Breast epithelium (tissue), 4 donors: Measurements from ENCODE around the gene TACO1. TPM values are rescaled to one million over a fixed set of nuclear protein-coding genes. Genes with fewer than 3 reads are reported as not detected.

Source experiments
- DNase-seq, 2 donors: peaks; one replicate each; pipeline ENCODE4 v3.0.0-alpha.2; 2019; ENCODE audit warnings: low spot score in 2 of 2
- H3K27ac ChIP-seq, 2 donors: fragments of 200-600 bp; sonication (generic) in 1 of 2; one replicate each; pipeline ENCODE4 v1.5.1; 2016 to 2019; ENCODE audit warnings: mild to moderate bottlenecking in 1 of 2
- H3K27me3 ChIP-seq, 2 donors: fragments of 200-600 bp; sonication (generic) in 1 of 2; one replicate each; pipeline versions ENCODE4 v1.5.1 to v1.6.0; 2017 to 2019; ENCODE audit warnings: control low read depth in 1 of 2, mild to moderate bottlenecking in 1 of 2
- H3K36me3 ChIP-seq: fragments of 200-600 bp; one replicate; pipeline ENCODE4 v1.5.1; 2019
- H3K4me1 ChIP-seq, 2 donors: fragments of 200-600 bp; sonication (generic); one replicate each; pipeline ENCODE4 v1.5.1; 2016 to 2019; ENCODE audit warnings: control low read depth in 1 of 2
- H3K4me3 ChIP-seq, 3 donors: fragments of 200-600 bp; sonication (generic); 1 replicate in 2 of 3; 2 replicates in 1 of 3; pipeline ENCODE4 v1.5.1; 2016 to 2019; ENCODE audit warnings: mild to moderate bottlenecking in 3 of 3, moderate library complexity in 2 of 3
- H3K9me3 ChIP-seq, 2 donors: fragments of 200-600 bp; sonication (generic) in 1 of 2; one replicate each; pipeline ENCODE4 v1.5.1; 2016 to 2019; ENCODE audit warnings: control low read depth in 1 of 2
- CTCF ChIP-seq, 3 donors: fragments of 450-650 bp; IDR thresholded peaks; one replicate each; pipeline ENCODE4 v1.5.1; 2016 to 2017; ENCODE audit warnings: antibody characterized with exemption in 3 of 3, mild to moderate bottlenecking in 3 of 3, moderate library complexity in 3 of 3
- POLR2A ChIP-seq: fragments of 450-650 bp; IDR thresholded peaks from one replicate; pipeline ENCODE4 v1.6.1; 2016; ENCODE audit warnings: antibody characterized with exemption, mild to moderate bottlenecking, moderate library complexity
- POLR2AphosphoS5 ChIP-seq, 3 donors: sonication (generic); formaldehyde crosslinking; IDR thresholded peaks; one replicate each; pipeline ENCODE4 v1.6.1; 2017; ENCODE audit warnings: antibody characterized with exemption in 3 of 3
- intact Hi-C: fragments of 100-400 bp; cut with DNase I; formaldehyde crosslinking; loops from one replicate; pipeline ENCODE4 v1.15.1; 2023; ENCODE audit warnings: low total_unique reads
- total RNA-seq, 3 donors: library from RNA; depleted of rRNA; stranded (reverse); fragments of >200 nt; gene quantifications; one replicate each; pipeline ENCODE4 v1.1.0, GENCODE V29; 2016

The TACO1 gene
- total RNA-seq, 3 donors from 2014 or later: 11.0 to 12.4 (median 11.1) TPM

DNA sequence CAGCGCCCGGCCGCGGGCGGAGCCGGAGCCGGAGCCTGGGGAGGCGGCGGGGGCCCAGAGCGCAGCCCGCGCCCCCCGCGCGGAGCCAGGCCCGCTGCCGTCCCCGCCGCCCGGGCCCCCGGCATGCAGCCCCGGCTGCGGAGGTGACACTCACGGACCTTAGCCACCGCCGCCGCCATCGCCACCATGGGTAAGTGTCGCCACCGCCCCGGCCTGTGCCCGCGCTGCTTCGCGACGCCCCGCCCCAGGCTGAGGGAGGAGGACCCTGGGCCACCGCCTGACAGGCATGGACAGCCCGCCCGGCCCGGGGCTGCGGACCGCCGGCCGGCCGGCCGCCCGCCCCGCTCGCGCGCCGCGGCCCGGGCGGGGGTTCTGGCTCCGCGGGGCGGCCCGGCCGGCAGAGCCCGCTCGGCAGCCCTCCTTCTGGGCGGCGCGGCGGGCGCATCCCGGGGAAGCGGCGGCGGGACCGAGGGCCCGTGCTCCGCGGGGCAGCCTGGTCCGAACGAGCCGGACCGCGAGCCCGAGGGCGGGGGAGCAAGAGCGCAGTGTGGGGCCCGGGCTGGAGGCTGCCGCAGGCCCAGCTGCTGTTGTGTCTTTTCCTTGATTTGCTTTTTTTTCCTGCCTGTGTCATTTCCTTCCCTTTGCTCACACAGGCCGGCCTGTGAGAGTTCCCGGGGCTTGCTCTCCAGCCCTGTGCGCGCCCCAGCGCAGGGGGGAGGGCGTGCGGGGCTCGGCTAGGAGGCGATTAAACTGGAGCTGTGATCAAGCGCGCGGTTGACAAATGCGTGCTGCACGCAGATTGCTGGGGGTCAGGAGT lies 22.1 kb downstream of the TACO1 start:
- Histone ChIP-seq H3K27ac (peak overlapping the region; percentile 86 to 97), H3K9me3 (no peaks in the 10 kb centered on the region), H3K36me3 (no peaks in the 10 kb centered on the region), H3K4me3 (peak overlapping the region; percentile 76 to 82 (median 81)), H3K27me3 (no peaks in the 10 kb centered on the region), H3K4me1 (peaks cover 0 to 21% of the 10 kb centered on the region in 2 donors)
- no peak for TF ChIP-seq CTCF (IDR thresholded peaks at IDR 0.05)
- peak in 1 of 3 donors; percentile 16 for TF ChIP-seq POLR2AphosphoS5 (IDR thresholded peaks at IDR 0.05)
- intact Hi-C loops: no loop called here
- peak; percentile 52 to 71 for DNase-seq

- TF ChIP-seq CTCF (IDR thresholded peaks at IDR 0.05): no peak
- intact Hi-C loops: no loop called here
- Histone ChIP-seq H3K36me3 (no peaks in the 10 kb centered on the region), H3K9me3 (no peaks in the 10 kb centered on the region), H3K4me3 (peak overlapping the region; percentile 76 to 82 (median 81)), H3K4me1 (peaks cover 0 to 21% of the 10 kb centered on the region in 2 donors), H3K27me3 (no peaks in the 10 kb centered on the region), H3K27ac (no peak overlapping the region)
- DNase-seq: no peak
Measured at GRCh38 chr17:63623786-63624530, 23.3 kb downstream of the TACO1 start.

DNA sequence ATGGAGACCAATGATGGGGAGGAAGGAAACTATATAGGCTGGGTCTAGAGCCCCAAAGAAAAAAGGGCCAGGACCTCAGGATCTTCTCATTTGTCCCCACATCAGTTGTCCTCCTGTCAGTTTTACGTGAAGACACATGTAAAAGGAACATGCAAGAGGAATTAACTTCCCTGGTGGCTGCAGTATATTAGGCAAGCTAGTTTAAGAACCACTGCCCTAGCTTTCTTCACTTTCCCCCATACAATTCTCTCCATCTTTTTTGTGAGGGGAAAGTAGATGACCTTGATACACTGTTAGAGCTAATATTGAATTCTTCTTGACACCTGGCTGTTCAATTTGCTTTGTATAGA lies 23.8 kb downstream of the TACO1 start:
- Histone ChIP-seq H3K27ac (no peak overlapping the region), H3K27me3 (no peaks in the 10 kb centered on the region), H3K4me3 (no peak overlapping the region), H3K4me1 (peaks cover 0 to 23% of the 10 kb centered on the region in 2 donors), H3K9me3 (no peaks in the 10 kb centered on the region), H3K36me3 (no peaks in the 10 kb centered on the region)
- intact Hi-C loops: no loop called here
- no peak for DNase-seq
- TF ChIP-seq POLR2A (no peak), CTCF (IDR thresholded peaks at IDR 0.05) (no peak), POLR2AphosphoS5 (IDR thresholded peaks at IDR 0.05) (no peak)

GRCh38 chr17:63626551-63627180 lies 26.0 kb downstream of the TACO1 start:
- Histone ChIP-seq H3K4me1 (peaks cover 0 to 30% of the 10 kb centered on the region in 2 donors), H3K27ac (peak overlapping the region in 1 of 2 donors; percentile 42), H3K27me3 (no peaks in the 10 kb centered on the region), H3K36me3 (no peaks in the 10 kb centered on the region), H3K4me3 (no peak overlapping the region), H3K9me3 (no peaks in the 10 kb centered on the region)
- DNase-seq: no peak
- TF ChIP-seq POLR2AphosphoS5 (IDR thresholded peaks at IDR 0.05) (no peak), POLR2A (no peak), CTCF (IDR thresholded peaks at IDR 0.05) (no peak)
- intact Hi-C loops: no loop called here

- Histone ChIP-seq H3K27me3 (no peaks in the 10 kb centered on the region), H3K4me3 (no peak overlapping the region), H3K27ac (peak overlapping the region; percentile 9 to 64), H3K9me3 (no peaks in the 10 kb centered on the region), H3K36me3 (no peaks in the 10 kb centered on the region), H3K4me1 (peaks cover 0 to 19% of the 10 kb centered on the region in 2 donors)
- intact Hi-C loops: no loop called here
- no peak for DNase-seq
- TF ChIP-seq POLR2AphosphoS5 (IDR thresholded peaks at IDR 0.05) (no peak), CTCF (IDR thresholded peaks at IDR 0.05) (no peak), POLR2A (no peak)
Measured at GRCh38 chr17:63629627-63630026, 28.9 kb downstream of the TACO1 start.
